ENCODE measurements around the gene COL19A1. TPM values are rescaled to one million over a fixed set of nuclear protein-coding genes. Genes with fewer than 3 reads are reported as not detected.

Gene COL19A1
- total and polyA plus RNA-seq, 4 donors, result 0.09 to 4.4 (median 0.80) TPM; not detected in 1

GRCh38 chr6:69866770-69867638, 648 bp downstream of the COL19A1 start:
- ATAC-seq (ENCODE audit: insufficient read depth, low FRiP score) (peak; percentile 83), DNase-seq (peak; percentile 73 to 86 (median 80))
- H3K27ac ChIP-seq (ENCODE audit: low read depth in 1 of 2, low read length in 1 of 2), result peak overlapping the region in 1 of 2 donors; percentile 71
- peaks cover 0 to 46% (median 5%) of the 10 kb centered on the region in 3 donors for H3K27me3 ChIP-seq (ENCODE audit: control insufficient read depth in 3 of 3, insufficient read depth in 3 of 3, low read length in 2 of 3)
- peaks cover 0 to 14% (median 0%) of the 10 kb centered on the region in 5 donors for H3K4me1 ChIP-seq (ENCODE audit: control insufficient read depth in 5 of 5, insufficient read depth in 5 of 5, low read length in 5 of 5)
- H3K36me3 ChIP-seq (ENCODE audit: control insufficient read depth in 4 of 4, insufficient read depth in 4 of 4, low read length in 4 of 4), result no peaks in the 10 kb centered on the region
- WGBS, 2 donors, result 0 to 1% methylated on average over 60 to 80 of the region's 80 CpGs
- H3K4me3 ChIP-seq, result peak overlapping the region; percentile 45
- no peaks in the 10 kb centered on the region for H3K9me3 ChIP-seq (ENCODE audit: control insufficient read depth in 4 of 4, insufficient read depth in 3 of 4, low read length in 3 of 4)
- H3K9ac ChIP-seq (ENCODE audit: insufficient read depth in 1 of 2, low read length in 2 of 2), result peak overlapping the region in 1 of 2 donors; percentile 66
- TF ChIP-seq CTCF (IDR thresholded peaks at IDR 0.05; ENCODE audit: control extremely low read depth, extremely low read depth), result no peak

- TF ChIP-seq CTCF (IDR thresholded peaks at IDR 0.05; ENCODE audit: control extremely low read depth, extremely low read depth), result no peak
- 10 to 14% methylated on average over 11 of the region's 11 CpGs for WGBS, 2 donors
- H3K27ac ChIP-seq (ENCODE audit: low read depth in 1 of 2, low read length in 1 of 2), result peak overlapping the region in 1 of 2 donors; percentile 71
- H3K27me3 ChIP-seq (ENCODE audit: control insufficient read depth in 3 of 3, insufficient read depth in 3 of 3, low read length in 2 of 3), result peaks cover 0 to 46% (median 5%) of the 10 kb centered on the region in 3 donors
- H3K36me3 ChIP-seq (ENCODE audit: control insufficient read depth in 4 of 4, insufficient read depth in 4 of 4, low read length in 4 of 4), result no peaks in the 10 kb centered on the region
- peaks cover 0 to 14% (median 0%) of the 10 kb centered on the region in 5 donors for H3K4me1 ChIP-seq (ENCODE audit: control insufficient read depth in 5 of 5, insufficient read depth in 5 of 5, low read length in 5 of 5)
- peak overlapping the region; percentile 45 for H3K4me3 ChIP-seq
- ATAC-seq (ENCODE audit: insufficient read depth, low FRiP score) (no peak), DNase-seq (peak in 1 of 3 donors; percentile 34)
- H3K9me3 ChIP-seq (ENCODE audit: control insufficient read depth in 4 of 4, insufficient read depth in 3 of 4, low read length in 3 of 4), result no peaks in the 10 kb centered on the region
- peak overlapping the region in 1 of 2 donors; percentile 66 for H3K9ac ChIP-seq (ENCODE audit: insufficient read depth in 1 of 2, low read length in 2 of 2)
Measured at GRCh38 chr6:69867639-69867976, 1.3 kb downstream of the COL19A1 start.

- TF ChIP-seq CTCF (IDR thresholded peaks at IDR 0.05; ENCODE audit: control extremely low read depth, extremely low read depth), result no peak
- DNase-seq (no peak), ATAC-seq (ENCODE audit: insufficient read depth, low FRiP score) (no peak)
- no peak overlapping the region for H3K4me3 ChIP-seq
- 93 to 96% methylated on average over 1 of the region's 1 CpG for WGBS, 2 donors
- H3K4me1 ChIP-seq (ENCODE audit: control insufficient read depth in 5 of 5, insufficient read depth in 5 of 5, low read length in 5 of 5), result peaks cover 0 to 14% (median 0%) of the 10 kb centered on the region in 5 donors
- H3K36me3 ChIP-seq (ENCODE audit: control insufficient read depth in 4 of 4, insufficient read depth in 4 of 4, low read length in 4 of 4), result no peaks in the 10 kb centered on the region
- no peaks in the 10 kb centered on the region for H3K9me3 ChIP-seq (ENCODE audit: control insufficient read depth in 4 of 4, insufficient read depth in 3 of 4, low read length in 3 of 4)
- H3K9ac ChIP-seq (ENCODE audit: insufficient read depth in 1 of 2, low read length in 2 of 2), result no peak overlapping the region
- no peak overlapping the region for H3K27ac ChIP-seq (ENCODE audit: low read depth in 1 of 2, low read length in 1 of 2)
- peaks cover 0 to 45% (median 5%) of the 10 kb centered on the region in 3 donors for H3K27me3 ChIP-seq (ENCODE audit: control insufficient read depth in 3 of 3, insufficient read depth in 3 of 3, low read length in 2 of 3)
Measured at GRCh38 chr6:69868252-69868804, 2.0 kb downstream of the COL19A1 start.
